A549 (cell line): Measurements from ENCODE around the gene CAMSAP1. TPM values are rescaled to one million over a fixed set of nuclear protein-coding genes. Genes with fewer than 3 reads are reported as not detected.

Source experiments
- ATAC-seq, 2 experiments: fragments of 200-7000 bp in 1 of 2; fragments of >200 bp in 1 of 2; cut with Nextera tagmentation in 1 of 2; cut with Tn5 transposase in 1 of 2; 3 replicates each; pipeline versions ENCODE4 v1.8.0 to v1.9.1; 2018 to 2020; ENCODE audit warnings: mild to moderate bottlenecking in 1 of 2, moderate library complexity in 1 of 2
- CTCF ChIA-PET: fragments of 300-600 bp; sonication (Branson Sonifier 250); formaldehyde crosslinking; extraction: SDS; loops from one replicate; lab custom pipeline; 2021; ENCODE audit warnings: antibody characterized with exemption, inconsistent platforms; lab: Yijun Ruan, JAX
- POLR2A ChIA-PET: fragments of 350-600 bp; formaldehyde crosslinking; extraction: SDS; loops from one replicate; lab custom pipeline; 2021; ENCODE audit warnings: antibody characterized with exemption, inconsistent platforms; lab: Yijun Ruan, JAX
- DNase-seq, 2 experiments: peaks; one replicate each; pipeline versions ENCODE4 v3.0.0 to v3.0.0-alpha.2; 2011 to 2016; ENCODE audit warnings: low read depth in 1 of 2, low spot score in 1 of 2
- FAIRE-seq: peaks from 2 replicates; lab custom pipeline; 2011; peaks lifted over from hg19 to GRCh38; lab: Jason Lieb, UNC
- H3K27ac ChIP-seq, 2 experiments: fragments of >200 bp; sonication (Bioruptor Twin); formaldehyde crosslinking; 3 replicates each; pipeline ENCODE4 v1.5.1; 2016 to 2017
- H3K4me1 ChIP-seq: fragments of >200 bp; sonication (Bioruptor Twin); formaldehyde crosslinking; 3 replicates; pipeline ENCODE4 v1.6.1; 2016
- H3K4me2 ChIP-seq: fragments of >200 bp; sonication (Bioruptor Twin); formaldehyde crosslinking; 3 replicates; pipeline ENCODE4 v1.6.1; 2016
- H3K4me3 ChIP-seq: fragments of >200 bp; sonication (Bioruptor Twin); formaldehyde crosslinking; 3 replicates; pipeline ENCODE4 v1.5.1; 2016
- H3K9me3 ChIP-seq: fragments of >200 bp; sonication (Bioruptor Twin); formaldehyde crosslinking; 3 replicates; pipeline ENCODE4 v1.6.1; 2016
- BHLHE40 ChIP-seq: IDR thresholded peaks from 2 replicates; pipeline ENCODE4 v1.6.1; 2012; ENCODE audit warnings: low read depth, low read length, inconsistent platforms
- CBX2 ChIP-seq: fragments of 200-600 bp; sonication (generic); IDR thresholded peaks from 2 replicates; pipeline ENCODE4 v1.6.1; 2016; ENCODE audit warnings: low read depth, mild to moderate bottlenecking, borderline replicate concordance
- CBX8 ChIP-seq: fragments of 200-600 bp; sonication (generic); IDR thresholded peaks from 2 replicates; pipeline ENCODE4 v1.6.1; 2016
- CEBPB ChIP-seq, 2 experiments: fragments of >200 bp in 1 of 2; sonication (Bioruptor Twin) in 1 of 2; formaldehyde crosslinking in 1 of 2; IDR thresholded peaks; 2 replicates each; pipeline ENCODE4 v1.6.1; 2012 to 2016
- CHD2 ChIP-seq: fragments of 150-350 bp; IDR thresholded peaks from 2 replicates; pipeline ENCODE4 v1.6.1; 2014; ENCODE audit warnings: low read length; ENCODE audit not compliant: partially characterized antibody
- E2F6 ChIP-seq: IDR thresholded peaks from 2 replicates; pipeline ENCODE4 v1.6.1; 2012; ENCODE audit warnings: low read depth, borderline replicate concordance
- EHF ChIP-seq: fragments of 250-450 bp; sonication (Bioruptor Pico); IDR thresholded peaks from 2 replicates; pipeline ENCODE4 v1.5.0; 2020; ENCODE audit warnings: mild to moderate bottlenecking
- ELK1 ChIP-seq: fragments of 150-350 bp; IDR thresholded peaks from 2 replicates; pipeline ENCODE4 v1.6.1; 2014; ENCODE audit warnings: low read depth, mild to moderate bottlenecking, low read length
- ESRRA ChIP-seq: fragments of 150-350 bp; IDR thresholded peaks from 2 replicates; pipeline ENCODE4 v1.6.1; 2014; ENCODE audit warnings: mild to moderate bottlenecking, low read length, borderline replicate concordance
- HOXB13 ChIP-seq: fragments of 250-450 bp; sonication (Bioruptor Pico); IDR thresholded peaks from 2 replicates; pipeline ENCODE4 v1.5.0; 2020; ENCODE audit warnings: low read depth, mild to moderate bottlenecking, moderate library complexity
- HOXB5 ChIP-seq: fragments of 250-450 bp; sonication (Bioruptor Pico); IDR thresholded peaks from 2 replicates; pipeline ENCODE4 v1.5.0; 2020; ENCODE audit warnings: mild to moderate bottlenecking, moderate library complexity
- JUN ChIP-seq, 2 experiments: fragments of >200 bp; sonication (Bioruptor Twin); formaldehyde crosslinking; IDR thresholded peaks; 2 replicates in 1 of 2; 3 replicates in 1 of 2; pipeline ENCODE4 v1.6.1; 2016 to 2017
- JUNB ChIP-seq: fragments of >200 bp; sonication (Bioruptor Twin); formaldehyde crosslinking; IDR thresholded peaks from 2 replicates; pipeline ENCODE4 v1.6.1; 2016
- KDM5A ChIP-seq: fragments of 200-600 bp; sonication (generic); IDR thresholded peaks from 2 replicates; pipeline ENCODE4 v1.6.1; 2016; ENCODE audit warnings: antibody characterized with exemption, mild to moderate bottlenecking
- MAX ChIP-seq: IDR thresholded peaks from 2 replicates; pipeline ENCODE4 v1.6.1; 2012
- MYC ChIP-seq: IDR thresholded peaks from 2 replicates; pipeline ENCODE4 v1.6.1; 2012; ENCODE audit warnings: mild to moderate bottlenecking, inconsistent platforms, low read length, improper control_type of control experiment, borderline replicate concordance
- NPAS2 ChIP-seq: fragments of 250-450 bp; sonication (Bioruptor Pico); IDR thresholded peaks from 2 replicates; pipeline ENCODE4 v1.8.0; 2022; ENCODE audit warnings: mild to moderate bottlenecking, moderate library complexity, borderline replicate concordance
- REST ChIP-seq: fragments of 200-600 bp; sonication (generic); IDR thresholded peaks from 2 replicates; pipeline ENCODE4 v1.6.1; 2016; ENCODE audit warnings: antibody characterized with exemption, mild to moderate bottlenecking, moderate library complexity
- SREBF2 ChIP-seq: fragments of 450-650 bp; IDR thresholded peaks from 2 replicates; pipeline ENCODE4 v1.6.1; 2014; ENCODE audit warnings: mild to moderate bottlenecking, moderate library complexity
- ZC3H11A ChIP-seq: fragments of 450-650 bp; IDR thresholded peaks from 2 replicates; pipeline ENCODE4 v1.6.1; 2014; ENCODE audit warnings: antibody characterized with exemption, mild to moderate bottlenecking
- ZFP36 ChIP-seq: fragments of 450-650 bp; IDR thresholded peaks from 2 replicates; pipeline ENCODE4 v1.6.1; 2014; ENCODE audit warnings: borderline replicate concordance; ENCODE audit not compliant: partially characterized antibody
- ZNF302 ChIP-seq: fragments of 250-450 bp; sonication (Bioruptor Pico); IDR thresholded peaks from 2 replicates; pipeline ENCODE4 v1.9.0; 2021; ENCODE audit warnings: inconsistent platforms, mild to moderate bottlenecking, moderate library complexity
- WGBS: methylation state at CpG from one replicate; pipeline ENCODE4 v1.1.6; 2017; ENCODE audit errors: missing lambda C conversion rate; 5-methylcytosine and 5-hydroxymethylcytosine counted together
- polyA plus RNA-seq, 4 experiments: library from polyadenylated mRNA; depleted of rRNA in 3 of 4; stranded (reverse); fragments of >200 nt; fragmentation: RNase III in 1 of 4; extraction: RNeasy Plus Mini Kit Qiagen cat#74134 plus additional on column Dnase treatment in 1 of 4; gene quantifications; 2 replicates in 3 of 4; 3 replicates in 1 of 4; pipeline ENCODE4 v1.2.3, GENCODE V29; 2011 to 2017
- TF ChIP-seq, protein P1 (sequence below): fragments of >200 bp; sonication (Bioruptor Twin); formaldehyde crosslinking; IDR thresholded peaks from 3 replicates; pipeline ENCODE4 v1.6.1; 2016
- TF ChIP-seq, protein P2 (sequence below): fragments of 450-650 bp; IDR thresholded peaks from 2 replicates; pipeline ENCODE4 v1.6.1; 2014; ENCODE audit warnings: antibody characterized with exemption
- TF ChIP-seq, protein P3 (sequence below): fragments of >200 bp; sonication (Bioruptor Twin); formaldehyde crosslinking; IDR thresholded peaks from 2 replicates; pipeline ENCODE4 v1.6.1; 2016

CAMSAP1 gene
- polyA plus RNA-seq, 2 of the 4 experiments (the other 2 are of a cell fraction): 8.6 to 15.0 TPM

DNA sequence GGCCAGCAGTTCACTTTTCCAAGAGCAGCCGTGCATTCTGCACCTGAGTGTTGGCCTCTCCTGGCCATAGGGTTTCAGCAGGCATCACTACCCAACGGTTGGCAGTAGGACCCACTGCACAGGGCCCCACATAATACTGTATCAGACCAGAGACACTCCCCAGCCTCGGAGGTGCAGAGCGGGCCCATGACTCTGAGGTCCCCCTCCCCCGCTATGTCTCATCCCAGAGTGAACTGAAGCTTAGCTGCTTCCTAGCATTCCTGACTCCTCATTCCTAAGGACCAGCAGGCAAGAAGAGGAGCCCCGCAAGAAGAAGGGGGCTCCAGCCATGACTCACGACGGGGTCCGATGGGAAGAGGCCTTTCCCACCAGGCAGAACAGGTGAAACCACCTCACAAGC lies 67.2 kb downstream of the CAMSAP1 start:
- ChIA-PET CTCF (interaction anchor here (1.0 kb wide), 1 partner anchor 24 kb away, joined by 4 read pairs; no protein-coding TSS in a partner anchor), POLR2A (no interaction called here)
- ATAC-seq (no peak), DNase-seq (no peak), FAIRE-seq (no peak)
- H3K4me3 ChIP-seq: no peak overlapping the region
- H3K27ac ChIP-seq: no peak overlapping the region
- TF ChIP-seq MYC (no peak), SREBF2 (no peak), ZFP36 (no peak), JUN (IDR thresholded peaks at IDR 0.05) (no peak), EHF (no peak), ESRRA (no peak), ELK1 (no peak), E2F6 (no peak), CHD2 (no peak), CBX8 (no peak), HOXB5 (CRISPR knock-in tag) (no peak), ZNF302 (CRISPR knock-in tag) (no peak), NPAS2 (CRISPR knock-in tag) (no peak), KDM5A (no peak), BHLHE40 (no peak), JUNB (no peak), REST (no peak)
- TF ChIP-seq, protein P1, sequence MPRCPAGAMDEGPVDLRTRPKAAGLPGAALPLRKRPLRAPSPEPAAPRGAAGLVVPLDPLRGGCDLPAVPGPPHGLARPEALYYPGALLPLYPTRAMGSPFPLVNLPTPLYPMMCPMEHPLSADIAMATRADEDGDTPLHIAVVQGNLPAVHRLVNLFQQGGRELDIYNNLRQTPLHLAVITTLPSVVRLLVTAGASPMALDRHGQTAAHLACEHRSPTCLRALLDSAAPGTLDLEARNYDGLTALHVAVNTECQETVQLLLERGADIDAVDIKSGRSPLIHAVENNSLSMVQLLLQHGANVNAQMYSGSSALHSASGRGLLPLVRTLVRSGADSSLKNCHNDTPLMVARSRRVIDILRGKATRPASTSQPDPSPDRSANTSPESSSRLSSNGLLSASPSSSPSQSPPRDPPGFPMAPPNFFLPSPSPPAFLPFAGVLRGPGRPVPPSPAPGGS: no peak
- TF ChIP-seq, protein P2, sequence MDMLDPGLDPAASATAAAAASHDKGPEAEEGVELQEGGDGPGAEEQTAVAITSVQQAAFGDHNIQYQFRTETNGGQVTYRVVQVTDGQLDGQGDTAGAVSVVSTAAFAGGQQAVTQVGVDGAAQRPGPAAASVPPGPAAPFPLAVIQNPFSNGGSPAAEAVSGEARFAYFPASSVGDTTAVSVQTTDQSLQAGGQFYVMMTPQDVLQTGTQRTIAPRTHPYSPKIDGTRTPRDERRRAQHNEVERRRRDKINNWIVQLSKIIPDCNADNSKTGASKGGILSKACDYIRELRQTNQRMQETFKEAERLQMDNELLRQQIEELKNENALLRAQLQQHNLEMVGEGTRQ: no peak
- TF ChIP-seq, protein P3, sequence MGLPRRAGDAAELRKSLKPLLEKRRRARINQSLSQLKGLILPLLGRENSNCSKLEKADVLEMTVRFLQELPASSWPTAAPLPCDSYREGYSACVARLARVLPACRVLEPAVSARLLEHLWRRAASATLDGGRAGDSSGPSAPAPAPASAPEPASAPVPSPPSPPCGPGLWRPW: no peak
- H3K4me1 ChIP-seq: no peaks in the 10 kb centered on the region
- peaks cover 4% of the 10 kb centered on the region; the same call in 1 of the 3 replicates for H3K9me3 ChIP-seq
- no peak overlapping the region for H3K4me2 ChIP-seq
- WGBS: 95% methylated on average over 9 of the region's 9 CpGs

- FAIRE-seq: no peak
- WGBS: 96% methylated on average over 11 of the region's 11 CpGs
- DNase-seq: no peak
- H3K9me3 ChIP-seq: peaks cover 4% of the 10 kb centered on the region; the same call in 1 of the 3 replicates
- H3K27ac ChIP-seq: no peak overlapping the region
- no peaks in the 10 kb centered on the region for H3K4me1 ChIP-seq
- no peak for TF ChIP-seq CHD2
- TF ChIP-seq CBX2: no peak
- TF ChIP-seq ZC3H11A: no peak
- no peak for TF ChIP-seq CEBPB (IDR thresholded peaks at IDR 0.05)
- no peak for TF ChIP-seq ZNF302 (CRISPR knock-in tag)
- no peak for TF ChIP-seq MAX
- no peak for TF ChIP-seq HOXB13 (CRISPR knock-in tag)
- TF ChIP-seq, protein P3: no peak
- ChIA-PET POLR2A (no interaction called here), CTCF (no interaction called here)
- no peak overlapping the region for H3K4me2 ChIP-seq
- ATAC-seq: no peak
- H3K4me3 ChIP-seq: no peak overlapping the region
These were observed 67.8 kb downstream of the CAMSAP1 start for GRCh38 chr9:135839516-135839915.
